Ectodermal cell (in vitro differentiated cells): ENCODE measurements around the gene SLAMF8.

Experiments
- H3K27ac ChIP-seq: 2 replicates; pipeline ENCODE4 v1.7.0; 2013; ENCODE audit warnings: mild to moderate bottlenecking, low read depth, low read length; ENCODE audit not compliant: insufficient read depth, poor library complexity, severe bottlenecking
- H3K27me3 ChIP-seq: 2 replicates; pipeline ENCODE4 v1.7.0; 2013; ENCODE audit warnings: mild to moderate bottlenecking, low read length; ENCODE audit not compliant: insufficient read depth, control insufficient read depth, poor library complexity, severe bottlenecking
- H3K36me3 ChIP-seq: one replicate; pipeline ENCODE4 v1.7.0; 2013; ENCODE audit warnings: low read length; ENCODE audit not compliant: control insufficient read depth, insufficient read depth
- H3K4me1 ChIP-seq: one replicate; pipeline ENCODE4 v1.7.0; 2013; ENCODE audit warnings: low read length; ENCODE audit not compliant: control insufficient read depth, insufficient read depth
- H3K4me3 ChIP-seq: 2 replicates; pipeline ENCODE4 v1.7.0; 2013; ENCODE audit warnings: low read depth, low read length, control low read depth; ENCODE audit not compliant: insufficient read depth
- H3K9me3 ChIP-seq: 2 replicates; pipeline ENCODE4 v1.7.0; 2013; ENCODE audit warnings: mild to moderate bottlenecking, low read length, moderate library complexity; ENCODE audit not compliant: control insufficient read depth
- WGBS, 2 experiments: methylation state at CpG; one replicate each; pipeline ENCODE4 v1.1.7; 2013; ENCODE audit warnings: missing lambda C conversion rate in 2 of 2; 5-methylcytosine and 5-hydroxymethylcytosine counted together

SLAMF8 gene

DNA sequence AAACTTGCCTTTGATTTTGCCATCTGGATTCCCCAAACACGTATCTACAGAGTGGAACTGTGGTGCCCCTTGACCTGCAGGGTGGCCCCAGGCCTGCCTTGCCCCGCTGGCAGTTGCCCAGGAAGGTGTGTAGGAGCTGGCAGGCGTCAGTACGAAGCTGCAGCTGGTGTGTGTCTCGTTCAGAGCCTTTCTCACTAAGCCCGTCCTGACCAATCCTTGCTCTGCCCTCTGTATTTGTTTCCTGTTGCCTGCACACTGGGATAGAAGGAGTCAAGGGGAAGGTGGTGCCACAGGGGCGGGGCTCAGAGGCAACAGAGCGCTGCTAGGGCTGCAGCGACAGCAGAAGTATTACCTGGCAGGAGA is 41.0 kb downstream of the SLAMF8 start:
- Histone ChIP-seq H3K36me3 (no peaks in the 10 kb centered on the region), H3K27me3 (no peaks in the 10 kb centered on the region), H3K4me3 (no peak overlapping the region), H3K27ac (no peak overlapping the region), H3K4me1 (peaks cover 5% of the 10 kb centered on the region), H3K9me3 (no peaks in the 10 kb centered on the region)
- WGBS, 2 experiments = 74 to 76% methylated on average over 9 of the region's 9 CpGs

DNA sequence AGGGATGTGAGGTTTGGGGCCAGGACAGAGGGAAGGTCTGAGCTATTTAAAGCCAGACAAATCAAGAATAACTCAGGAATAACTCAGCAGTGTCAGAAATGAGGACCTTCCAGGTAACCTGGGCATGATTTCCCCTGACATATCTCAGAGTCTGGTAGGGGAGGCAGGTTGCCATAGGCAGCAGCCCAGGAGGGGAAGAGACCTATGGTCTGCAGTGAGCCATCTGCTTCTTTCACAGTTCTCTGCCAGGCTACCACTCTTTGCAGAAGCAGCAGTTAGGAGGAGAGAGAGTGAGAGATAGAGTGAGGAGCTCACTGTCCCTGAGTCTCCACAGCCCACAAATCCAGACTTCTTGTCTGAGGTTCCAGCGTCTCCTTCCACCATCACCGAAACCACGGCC is 42.1 kb downstream of the SLAMF8 start:
- H3K36me3 ChIP-seq = no peaks in the 10 kb centered on the region
- H3K4me1 ChIP-seq = peaks cover 5% of the 10 kb centered on the region
- no peaks in the 10 kb centered on the region for H3K27me3 ChIP-seq
- H3K27ac ChIP-seq = no peak overlapping the region
- no peaks in the 10 kb centered on the region for H3K9me3 ChIP-seq
- WGBS, 2 experiments = 81 to 94% methylated on average over 3 of the region's 3 CpGs
- no peak overlapping the region for H3K4me3 ChIP-seq

DNA sequence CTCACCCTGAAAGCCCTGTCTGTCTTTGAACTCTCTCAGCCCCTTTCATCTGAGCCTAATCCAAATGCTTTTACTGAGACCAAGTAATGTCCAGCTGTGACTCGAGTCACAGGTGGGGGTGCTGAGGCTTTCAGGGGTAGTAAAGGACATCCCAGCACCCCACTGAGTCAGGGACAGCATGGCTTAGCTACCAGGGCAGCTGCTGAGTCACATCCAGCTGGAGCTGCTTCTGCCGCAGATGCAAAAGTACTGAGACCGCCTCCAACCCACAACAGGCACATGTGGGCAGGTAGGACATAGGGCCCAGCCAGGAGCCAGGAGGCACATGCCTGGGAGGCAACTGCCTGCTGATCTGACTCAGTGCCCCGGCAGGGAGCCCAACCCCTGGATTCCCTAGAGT is 42.5 kb downstream of the SLAMF8 start:
- Histone ChIP-seq H3K36me3 (no peaks in the 10 kb centered on the region), H3K4me1 (peaks cover 5% of the 10 kb centered on the region), H3K27ac (no peak overlapping the region), H3K4me3 (no peak overlapping the region), H3K9me3 (no peaks in the 10 kb centered on the region), H3K27me3 (no peaks in the 10 kb centered on the region)
- WGBS, 2 experiments = 71% methylated on average over 4 of the region's 4 CpGs

DNA sequence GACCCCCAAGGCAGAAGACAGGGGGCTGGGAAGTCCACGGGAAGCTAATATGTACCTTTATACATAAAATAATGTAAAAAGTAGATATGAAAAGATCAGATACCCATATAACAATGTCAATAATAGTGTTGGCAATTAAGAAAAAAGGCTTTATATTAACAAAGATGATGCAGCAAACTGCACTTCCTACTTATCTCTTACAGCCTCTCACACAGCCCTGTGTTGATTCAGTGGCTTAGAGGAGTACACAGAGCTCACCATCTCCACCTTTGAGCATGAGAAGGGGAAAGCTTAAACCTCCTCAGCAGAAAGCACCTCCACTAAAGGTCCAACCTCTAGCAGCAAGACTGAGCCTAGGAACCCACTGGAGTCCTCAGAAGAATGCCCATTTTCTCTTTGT is 42.9 kb downstream of the SLAMF8 start:
- no CpG with 5 or more reads among the region's 1 CpG for WGBS, 2 experiments
- no peaks in the 10 kb centered on the region for H3K9me3 ChIP-seq

DNA sequence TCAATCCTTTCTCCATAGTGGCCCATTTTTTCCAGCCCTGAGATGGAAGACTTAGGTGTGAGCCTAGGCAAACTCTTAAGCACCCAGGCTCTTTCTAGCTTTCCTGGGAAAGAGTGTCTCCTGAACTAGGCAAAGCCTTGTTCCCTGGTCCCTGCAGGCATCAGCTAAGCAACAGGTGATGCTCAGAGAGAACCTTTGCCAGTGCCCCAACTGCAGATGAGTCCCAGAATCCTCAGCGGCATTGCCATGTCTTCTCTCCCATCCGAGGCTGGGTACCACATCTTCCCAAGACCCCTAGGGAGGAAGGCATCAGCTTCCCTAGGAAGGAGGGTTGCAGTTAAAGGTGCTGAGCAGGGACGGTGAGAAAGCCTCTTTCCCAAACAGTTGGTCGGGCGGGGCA is 44.0 kb downstream of the SLAMF8 start:
- H3K4me3 ChIP-seq = no peak overlapping the region
- no peaks in the 10 kb centered on the region for H3K4me1 ChIP-seq
- WGBS, 2 experiments = 94 to 98% methylated on average over 5 of the region's 5 CpGs
- no peaks in the 10 kb centered on the region for H3K36me3 ChIP-seq
- no peaks in the 10 kb centered on the region for H3K27me3 ChIP-seq
- H3K27ac ChIP-seq = no peak overlapping the region
- no peaks in the 10 kb centered on the region for H3K9me3 ChIP-seq

More for the DNA sequence above, 42.9 kb downstream of the SLAMF8 start:
- no peak overlapping the region for H3K4me3 ChIP-seq
- no peaks in the 10 kb centered on the region for H3K36me3 ChIP-seq
- H3K4me1 ChIP-seq = peaks cover 5% of the 10 kb centered on the region
- H3K27ac ChIP-seq = no peak overlapping the region
- H3K27me3 ChIP-seq = no peaks in the 10 kb centered on the region

DNA sequence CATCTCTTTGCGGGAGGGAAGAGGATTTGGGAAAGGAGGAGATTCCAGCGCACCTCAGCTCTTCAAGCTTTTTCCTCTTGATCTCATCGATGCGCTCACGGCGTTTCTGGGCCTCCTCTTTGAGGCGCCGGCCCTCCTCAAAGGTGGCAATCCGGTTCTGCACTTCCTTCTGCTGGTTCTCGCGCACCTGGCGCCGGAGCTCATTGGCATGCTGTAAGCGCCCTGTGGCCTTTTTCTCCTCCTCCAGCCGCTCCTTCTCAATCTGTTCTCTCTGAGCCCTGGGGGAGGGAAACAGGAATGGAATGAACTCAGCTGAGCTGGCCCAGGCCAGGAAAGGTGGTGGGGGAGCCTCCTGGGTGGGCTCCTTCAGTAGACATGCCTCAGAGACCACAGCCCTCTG is 46.2 kb downstream of the SLAMF8 start:
- Histone ChIP-seq H3K9me3 (no peaks in the 10 kb centered on the region), H3K36me3 (no peaks in the 10 kb centered on the region), H3K4me1 (no peaks in the 10 kb centered on the region), H3K27ac (no peak overlapping the region), H3K4me3 (no peak overlapping the region), H3K27me3 (no peaks in the 10 kb centered on the region)
- 86 to 90% methylated on average over 14 to 15 of the region's 15 CpGs for WGBS, 2 experiments

DNA sequence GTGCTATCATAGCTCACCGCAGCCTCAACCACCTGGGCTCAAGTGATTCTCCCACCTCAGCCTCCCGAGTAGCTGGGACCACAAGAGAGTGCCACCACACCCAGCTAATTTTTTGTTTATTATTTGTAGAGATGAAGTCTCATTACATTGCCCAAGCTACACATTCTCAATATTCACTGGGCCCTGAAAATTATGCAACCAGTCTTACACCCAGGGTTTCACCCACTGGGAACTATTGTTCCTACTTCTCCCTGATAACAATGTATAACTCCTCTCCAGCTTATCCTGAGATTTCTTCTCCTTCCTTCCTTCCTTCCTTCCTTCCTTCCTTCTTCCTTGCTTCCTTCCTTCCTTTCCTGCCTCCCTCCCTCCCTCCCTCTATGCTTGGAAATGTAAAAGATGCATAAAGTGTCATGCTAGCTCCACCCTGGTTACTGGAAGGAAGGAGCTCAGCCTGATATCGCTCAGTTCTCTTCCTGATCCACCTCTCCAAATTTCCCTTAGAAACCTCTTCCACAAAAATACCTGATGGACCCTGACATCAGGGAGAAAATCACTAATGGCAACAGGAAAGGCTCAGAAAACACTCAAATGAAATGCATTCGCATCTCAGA is 47.0 kb downstream of the SLAMF8 start:
- H3K4me3 ChIP-seq = no peak overlapping the region
- H3K4me1 ChIP-seq = no peaks in the 10 kb centered on the region
- H3K27ac ChIP-seq = no peak overlapping the region
- 87 to 93% methylated on average over 4 of the region's 4 CpGs for WGBS, 2 experiments
- no peaks in the 10 kb centered on the region for H3K36me3 ChIP-seq
- no peaks in the 10 kb centered on the region for H3K27me3 ChIP-seq
- H3K9me3 ChIP-seq = no peaks in the 10 kb centered on the region

DNA sequence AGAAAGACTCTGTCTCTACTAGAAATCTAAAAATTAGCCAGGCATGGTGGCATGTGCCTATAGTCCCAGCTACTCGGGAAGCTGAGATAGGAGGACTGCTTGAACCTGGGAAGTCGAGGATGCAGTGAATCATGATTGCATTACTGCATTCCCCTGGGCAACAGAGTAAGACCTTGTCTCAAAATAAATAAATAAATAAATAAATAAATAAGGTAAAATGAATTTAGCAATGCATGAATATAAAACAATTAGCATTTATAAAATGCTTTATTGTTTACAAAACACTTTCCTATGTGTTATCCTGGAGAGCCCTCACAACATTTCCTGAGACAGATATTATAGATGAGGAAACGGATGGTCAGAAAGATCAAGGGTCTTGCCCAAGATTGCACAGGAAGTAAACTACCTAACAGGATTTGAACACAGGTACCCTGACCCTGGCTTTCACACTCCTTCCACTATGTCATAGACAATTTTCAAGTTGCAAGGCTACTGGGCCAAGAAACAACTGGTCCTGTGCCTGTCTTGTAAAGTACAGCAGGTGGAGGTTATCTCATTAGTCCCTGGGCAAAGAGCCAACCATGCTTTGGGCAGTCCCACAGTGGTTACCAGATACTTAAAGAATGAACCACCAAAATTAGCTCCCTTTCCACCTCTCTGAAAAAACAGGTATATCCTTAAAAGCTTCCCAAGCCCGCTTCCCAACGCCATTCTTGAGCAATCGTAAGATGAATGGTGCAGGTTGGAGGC is 51.2 kb downstream of the SLAMF8 start:
- no peaks in the 10 kb centered on the region for H3K4me1 ChIP-seq
- H3K27ac ChIP-seq = no peak overlapping the region
- 96 to 98% methylated on average over 6 of the region's 6 CpGs for WGBS, 2 experiments
- no peaks in the 10 kb centered on the region for H3K36me3 ChIP-seq
- H3K9me3 ChIP-seq = no peaks in the 10 kb centered on the region
- no peak overlapping the region for H3K4me3 ChIP-seq
- H3K27me3 ChIP-seq = no peaks in the 10 kb centered on the region

DNA sequence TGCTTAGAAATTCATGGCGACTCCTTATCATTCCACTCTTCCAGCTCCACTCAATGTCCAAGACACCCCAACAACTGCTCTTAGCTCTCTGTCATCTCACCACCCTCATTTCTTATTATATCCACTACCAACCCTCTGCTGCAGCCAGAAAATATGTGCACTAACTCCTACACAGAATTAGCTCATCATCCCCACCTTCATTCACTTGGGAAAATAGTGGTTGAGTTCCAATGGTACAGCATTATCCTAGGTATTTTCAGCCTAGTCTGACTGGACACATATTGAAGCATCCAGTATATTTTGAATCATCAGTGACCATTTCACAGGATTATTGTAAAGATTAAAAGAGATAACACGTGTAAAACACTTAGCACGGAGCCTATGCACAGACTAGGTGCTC is 52.5 kb downstream of the SLAMF8 start:
- Histone ChIP-seq H3K9me3 (no peaks in the 10 kb centered on the region), H3K4me1 (no peaks in the 10 kb centered on the region), H3K27ac (no peak overlapping the region), H3K4me3 (no peak overlapping the region), H3K36me3 (no peaks in the 10 kb centered on the region), H3K27me3 (no peaks in the 10 kb centered on the region)
- 87 to 91% methylated on average over 3 of the region's 3 CpGs for WGBS, 2 experiments

DNA sequence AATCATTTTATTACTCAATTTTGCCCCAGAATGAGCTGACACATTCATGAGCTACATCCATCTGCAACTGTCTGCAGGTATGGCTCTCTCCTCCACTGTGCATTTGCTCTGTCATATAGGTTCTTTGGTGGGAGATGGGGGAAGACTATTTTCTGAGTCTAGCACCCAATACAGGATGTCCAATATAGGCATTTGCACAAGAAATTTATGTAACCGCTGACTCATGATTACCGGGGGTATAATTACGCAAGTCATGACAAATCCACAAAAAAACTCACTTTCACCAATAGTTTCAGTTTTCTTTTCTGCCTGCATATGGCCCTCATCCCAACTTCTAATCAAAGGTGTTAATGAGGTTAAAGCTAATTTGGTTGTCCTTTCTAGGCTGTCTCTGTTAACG is 53.3 kb downstream of the SLAMF8 start:
- Histone ChIP-seq H3K27ac (no peak overlapping the region), H3K4me1 (no peaks in the 10 kb centered on the region), H3K4me3 (no peak overlapping the region), H3K9me3 (no peaks in the 10 kb centered on the region), H3K27me3 (no peaks in the 10 kb centered on the region), H3K36me3 (no peaks in the 10 kb centered on the region)
- WGBS, 2 experiments = 96 to 97% methylated on average over 4 of the region's 4 CpGs
